Activated CD4-positive, alpha-beta T cell treated with anti-CD3 and anti-CD28 coated beads for 48 hours (primary cell): ENCODE data around the gene VSIG2.
"Not testable (repeated sequence)": the region's sequence is repeated elsewhere in the genome, so short reads cannot be mapped to it uniquely, and the experiment has no call there.

Source experiments
- DNase-seq: peaks from one replicate; pipeline ENCODE4 v3.0.0-alpha.2; 2020

VSIG2 gene, protein sequence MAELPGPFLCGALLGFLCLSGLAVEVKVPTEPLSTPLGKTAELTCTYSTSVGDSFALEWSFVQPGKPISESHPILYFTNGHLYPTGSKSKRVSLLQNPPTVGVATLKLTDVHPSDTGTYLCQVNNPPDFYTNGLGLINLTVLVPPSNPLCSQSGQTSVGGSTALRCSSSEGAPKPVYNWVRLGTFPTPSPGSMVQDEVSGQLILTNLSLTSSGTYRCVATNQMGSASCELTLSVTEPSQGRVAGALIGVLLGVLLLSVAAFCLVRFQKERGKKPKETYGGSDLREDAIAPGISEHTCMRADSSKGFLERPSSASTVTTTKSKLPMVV

DNA sequence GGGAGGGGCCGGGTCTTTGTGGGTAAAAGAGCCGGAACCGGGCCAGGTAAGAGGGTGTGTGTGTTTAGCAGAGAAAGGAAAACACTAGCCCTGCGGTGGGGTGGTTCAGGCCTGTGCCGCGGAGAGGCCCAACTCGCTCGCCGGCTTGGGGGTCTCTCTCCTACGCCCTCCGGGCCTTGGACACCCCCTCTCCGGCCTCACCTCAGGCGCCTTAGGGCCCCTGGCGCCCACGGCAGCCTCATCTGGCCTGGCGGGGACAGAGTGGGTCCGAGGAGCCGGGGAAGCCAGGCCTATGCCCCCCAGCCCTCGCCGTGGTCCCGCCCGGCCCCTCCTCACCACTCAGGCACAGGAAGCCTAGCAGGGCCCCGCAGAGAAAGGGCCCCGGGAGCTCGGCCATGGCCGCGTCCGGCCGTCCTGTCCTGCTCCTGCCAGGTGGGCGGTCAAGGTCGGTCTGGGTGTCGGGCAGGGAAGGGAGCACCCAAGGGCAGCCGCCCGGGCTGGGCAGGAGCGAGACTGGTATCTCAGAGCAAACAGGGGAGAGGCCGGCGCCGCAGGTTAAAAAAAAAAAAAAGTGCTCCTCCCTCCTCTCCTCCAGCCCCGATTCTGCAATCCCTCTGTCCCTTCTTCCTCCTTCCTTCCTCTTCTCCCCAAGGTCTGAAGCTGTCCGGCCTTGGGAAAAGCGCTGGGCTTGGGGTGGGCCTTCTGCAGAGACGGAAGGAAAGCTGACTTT lies at the start of gene VSIG2:
Gene VSIG2 (minus strand): TSS at position 515 of the 730 bp plus-strand sequence. CDS start 118 bp downstream, at position 397.
- DNase-seq = no peak

DNA sequence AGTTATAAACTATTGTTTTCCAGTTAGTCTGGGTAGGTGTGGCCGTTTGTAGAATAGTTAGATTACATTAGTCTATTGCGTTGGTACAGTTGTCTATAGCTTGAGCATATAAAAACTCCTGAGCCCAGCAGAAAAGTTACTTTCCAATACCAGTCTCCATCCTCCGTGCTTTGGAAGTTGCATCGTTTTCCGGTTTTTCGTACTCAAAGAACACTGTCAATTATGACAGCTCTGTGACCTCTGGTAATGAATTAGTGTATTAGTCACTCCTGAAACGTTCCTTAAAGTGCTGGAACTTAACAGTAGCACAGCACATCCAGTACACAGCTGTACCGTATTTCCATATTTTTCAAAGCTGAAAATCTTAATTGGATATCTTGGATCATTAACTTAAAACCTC lies 49.0 kb upstream of the VSIG2 start:
- DNase-seq = peak; percentile 11

DNA sequence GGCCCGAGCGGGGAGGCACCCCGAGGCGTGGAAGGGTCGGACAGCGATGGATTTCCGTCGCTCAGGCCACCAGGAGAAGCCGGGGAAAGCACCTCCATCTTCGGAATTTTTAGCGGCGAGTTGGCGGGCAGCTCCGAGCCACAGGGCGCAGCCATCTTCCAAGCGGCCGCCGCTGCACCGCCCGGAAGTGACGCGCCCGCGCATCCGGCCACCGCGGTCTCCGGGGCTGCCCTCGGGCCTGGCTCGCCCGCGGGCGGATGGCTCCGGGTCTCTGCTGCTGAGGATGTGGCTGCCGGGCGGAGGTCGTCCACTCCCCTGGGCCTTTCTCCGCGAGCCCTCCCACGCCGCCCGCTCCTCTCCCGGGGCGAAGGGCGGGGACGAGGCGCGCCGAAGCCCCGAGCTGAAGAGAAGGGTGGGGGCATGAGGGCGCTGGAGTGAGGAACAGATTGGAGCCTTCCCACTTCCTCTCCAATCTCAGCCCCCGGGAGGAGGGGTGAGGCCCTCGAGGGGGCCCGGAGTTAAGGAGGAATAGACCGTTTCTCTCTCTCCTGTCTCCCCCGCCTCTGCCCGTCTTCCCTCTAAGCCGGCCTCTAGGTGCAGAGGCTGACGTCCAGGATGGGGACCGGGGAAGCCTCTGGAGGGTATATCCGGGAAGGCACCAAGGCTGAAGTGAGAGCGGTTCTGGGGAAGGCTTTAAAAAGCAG lies 48.3 kb upstream of the VSIG2 start, which contains the start of gene MSANTD2:
Gene MSANTD2 (minus strand): TSS at position 181 of the 704 bp plus-strand sequence. CDS start 26 bp downstream, at position 155.
- DNase-seq = peak; percentile 83

DNA sequence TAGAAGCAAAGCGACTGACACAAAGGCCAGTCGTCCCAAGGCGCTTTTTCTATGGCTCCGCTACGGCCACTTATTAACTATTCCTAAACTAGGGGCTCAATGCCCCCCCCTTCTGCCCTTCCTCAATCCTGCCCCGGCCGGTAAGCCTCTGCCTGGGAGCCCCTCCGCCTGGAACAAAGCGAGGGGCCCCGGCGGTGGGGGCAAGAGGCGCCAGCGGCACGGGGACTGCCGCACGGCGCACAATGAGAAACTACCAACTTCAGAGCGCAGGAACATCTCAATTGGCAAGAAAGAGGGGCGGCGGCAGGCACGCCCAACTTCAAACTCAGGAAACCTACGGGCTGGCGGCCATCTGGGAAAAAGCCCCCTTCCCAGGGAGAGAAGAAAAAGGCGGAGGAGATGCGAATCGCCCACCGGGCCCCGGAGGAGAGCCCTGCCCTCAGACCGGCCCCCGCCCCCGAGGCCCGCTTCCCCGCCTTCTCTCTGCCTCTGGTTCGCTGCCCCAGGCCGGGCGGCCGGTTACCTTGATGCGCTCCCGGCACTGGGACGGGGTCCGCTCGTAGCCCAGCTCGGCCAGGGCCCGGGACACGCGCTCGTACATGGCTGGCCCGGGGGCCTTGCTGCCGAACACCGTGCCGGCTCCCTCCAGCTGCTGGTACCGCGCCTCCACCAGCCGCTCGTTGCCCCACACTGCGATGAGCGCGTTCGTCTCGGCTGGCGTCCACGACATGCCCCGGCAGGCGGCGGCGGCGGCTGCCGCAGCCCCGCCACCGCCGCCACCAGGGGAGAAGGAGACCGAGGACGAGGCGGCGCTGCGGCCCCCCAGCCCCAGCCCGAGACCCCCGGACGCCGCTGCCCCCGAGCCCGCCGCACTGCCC lies 47.5 kb upstream of the VSIG2 start:
- DNase-seq = peak; percentile 47

DNA sequence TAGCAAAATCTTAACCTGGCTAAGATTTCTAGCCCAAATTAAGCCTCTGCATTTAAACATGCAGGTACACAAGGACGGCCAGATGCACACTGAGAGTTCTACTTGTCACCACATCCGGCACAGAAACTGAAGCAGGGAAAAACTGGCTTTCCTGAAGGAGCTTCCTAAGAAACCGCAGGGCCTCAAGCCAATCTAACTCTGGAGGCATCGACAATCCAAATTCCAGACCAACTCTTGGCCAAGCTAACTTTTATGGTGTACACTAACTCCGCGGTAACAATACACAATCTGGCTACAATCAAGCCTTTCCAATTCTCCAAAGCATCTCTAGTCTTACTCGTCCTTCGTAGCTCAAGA lies 46.9 kb upstream of the VSIG2 start:
- DNase-seq = no peak

DNA sequence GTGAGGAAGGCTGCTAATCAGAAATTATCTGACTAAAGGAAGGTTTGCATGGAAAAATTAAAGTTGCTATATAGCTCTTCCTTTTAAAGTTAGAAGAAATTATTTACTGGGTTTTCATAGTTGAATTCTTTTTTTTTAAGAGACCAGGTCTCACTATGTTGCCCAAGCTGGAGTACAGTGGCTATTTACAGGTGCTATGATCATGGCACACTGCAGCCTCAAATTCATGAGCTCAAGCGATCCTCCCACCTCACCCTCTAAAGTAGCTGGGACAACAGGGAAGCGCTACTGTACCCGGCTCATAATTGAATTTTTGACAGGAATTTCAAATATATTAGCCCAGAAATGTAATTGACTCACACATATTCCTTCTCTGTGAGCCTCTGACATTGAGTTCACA lies 44.3 kb upstream of the VSIG2 start:
- DNase-seq = no peak

DNA sequence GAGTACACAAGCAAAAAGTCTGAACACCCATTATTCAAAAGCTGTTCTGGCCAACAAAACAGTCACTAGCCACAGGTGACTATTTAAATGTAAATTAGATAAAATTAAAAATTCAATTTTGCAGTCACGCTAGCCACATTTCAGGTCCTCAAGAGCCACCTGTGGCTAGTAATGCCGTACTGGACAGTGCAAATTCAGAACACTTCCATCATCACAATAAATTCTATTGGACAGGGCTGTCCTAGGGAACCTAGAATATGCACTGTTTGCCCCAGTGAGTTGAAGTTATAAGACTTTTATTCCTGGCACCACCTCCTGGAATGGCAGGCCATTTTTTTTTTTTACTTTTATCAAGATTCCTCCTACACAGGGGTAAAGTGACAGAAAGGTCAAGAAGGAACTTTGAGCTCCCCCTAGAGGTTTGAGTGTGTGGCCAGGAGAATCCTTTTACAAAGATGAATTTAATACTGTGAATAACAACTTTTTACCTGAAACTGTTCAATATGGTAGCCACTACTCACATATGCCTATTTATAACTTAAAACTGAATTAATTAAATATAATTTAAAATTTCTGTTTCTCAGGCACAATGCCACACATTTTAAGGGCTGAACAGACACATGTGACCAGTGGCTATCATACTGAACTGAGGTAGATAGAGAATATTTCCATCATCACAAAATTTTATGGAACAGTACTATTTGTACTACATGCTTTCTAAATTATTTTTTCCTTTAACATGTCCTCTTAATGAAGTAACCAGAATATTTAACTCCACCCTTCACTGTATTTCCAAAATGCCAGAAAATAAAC lies 41.6 kb upstream of the VSIG2 start:
- peak; percentile 14 for DNase-seq

DNA sequence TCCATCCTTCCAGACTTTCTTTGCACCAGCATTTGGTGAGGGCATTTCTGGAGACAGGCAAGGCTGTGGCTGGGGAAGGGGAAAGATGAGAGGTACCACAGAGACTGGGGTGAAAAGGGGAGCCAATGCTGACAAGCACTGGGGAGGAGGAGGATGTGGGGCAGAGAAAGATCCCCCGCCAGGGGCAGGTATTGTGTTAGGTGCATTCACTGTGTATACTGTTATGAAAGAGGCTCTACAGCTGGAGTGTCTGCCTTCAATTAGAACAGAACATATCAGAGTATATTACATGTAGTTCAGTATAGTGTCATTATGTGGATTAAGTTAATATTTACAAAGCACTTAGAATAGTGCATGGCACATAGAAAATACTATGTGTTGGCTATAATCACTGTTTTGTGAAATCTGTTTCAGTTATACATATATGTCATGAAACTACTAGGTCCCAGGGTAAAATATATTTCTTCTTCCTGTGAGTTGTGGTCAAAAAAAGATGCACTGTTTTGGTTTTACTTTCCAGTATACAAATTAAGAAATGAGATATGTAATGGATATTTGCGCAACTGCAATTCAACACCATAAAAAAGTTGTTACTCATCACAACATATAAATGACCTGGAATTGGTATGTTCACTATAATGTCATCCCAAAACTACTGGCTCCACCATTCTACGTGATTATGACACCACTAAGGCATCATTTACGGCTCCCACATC lies 39.7 kb upstream of the VSIG2 start:
- no peak for DNase-seq

DNA sequence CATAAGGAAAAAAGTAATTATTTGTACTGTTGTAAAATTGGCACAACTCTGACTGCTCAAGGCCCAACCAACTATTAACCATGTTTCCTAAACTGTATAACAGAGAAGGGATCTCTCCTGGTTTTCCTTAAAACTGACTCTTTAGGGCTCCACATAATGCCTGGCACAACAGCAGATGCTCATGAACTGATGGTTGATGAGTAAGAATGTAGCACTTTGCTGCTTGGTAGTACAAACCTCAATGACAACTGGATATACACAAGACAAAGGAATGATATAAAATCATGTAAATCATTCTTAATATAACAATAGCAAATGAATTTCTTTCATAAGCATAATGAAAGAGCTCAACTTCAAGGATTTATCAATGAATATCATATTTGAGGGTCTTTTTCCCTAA lies 36.5 kb upstream of the VSIG2 start:
- DNase-seq = no peak

DNA sequence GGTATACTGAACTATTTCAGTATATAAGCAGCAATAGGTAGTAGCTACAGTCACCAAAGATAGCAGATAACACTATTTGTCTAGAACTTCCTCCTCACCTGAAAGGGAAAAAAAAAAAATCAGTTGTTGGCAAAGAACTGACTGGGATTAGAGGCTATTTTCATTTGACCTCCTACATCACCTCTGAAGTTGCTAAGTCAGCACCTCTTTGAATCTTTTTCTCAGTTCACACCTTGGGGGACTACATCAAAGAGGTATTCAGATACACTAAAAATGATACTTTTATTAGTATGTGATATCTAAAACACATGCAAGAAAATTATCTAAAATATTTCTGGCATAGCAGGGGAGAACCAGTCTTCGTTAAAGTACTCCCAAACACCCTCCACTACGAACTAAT lies 32.0 kb upstream of the VSIG2 start:
- DNase-seq = no peak

DNA sequence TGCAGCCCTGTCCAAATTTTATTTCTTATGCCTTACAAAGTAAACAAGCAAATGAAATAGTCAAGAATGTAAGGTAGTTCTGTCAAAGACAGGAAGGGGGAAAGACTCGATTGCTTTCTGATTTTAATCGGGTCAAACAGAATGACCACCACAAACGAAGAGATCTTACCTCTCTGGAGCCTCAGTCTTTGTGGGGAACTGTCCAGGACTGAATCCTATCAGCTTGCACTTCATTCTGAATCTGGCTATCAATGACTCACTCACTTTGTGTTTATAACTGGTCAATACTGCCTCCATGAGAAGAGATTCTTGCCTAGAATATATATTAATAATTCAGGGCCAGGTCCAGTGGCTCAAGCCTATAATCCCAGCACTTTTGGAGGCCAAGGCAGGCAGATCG lies 30.9 kb upstream of the VSIG2 start:
- no peak for DNase-seq

DNA sequence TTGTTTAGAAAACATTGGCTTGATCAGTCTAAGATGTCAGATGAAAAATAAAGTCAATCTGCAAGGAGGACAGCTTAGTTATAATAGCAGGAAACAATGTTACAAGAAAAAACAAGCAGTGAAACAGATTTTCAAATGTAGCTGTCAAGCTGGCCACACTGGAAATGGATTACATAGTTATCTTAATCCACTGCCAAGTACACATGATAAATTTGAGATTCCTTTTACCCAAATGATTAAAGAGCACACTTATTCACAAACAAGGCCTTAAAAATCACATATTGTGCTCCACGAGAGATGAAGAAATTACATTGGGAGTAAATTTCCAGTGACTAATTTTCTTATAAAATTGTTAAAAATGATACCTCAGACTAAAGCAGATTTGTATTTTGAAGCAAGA lies 27.5 kb upstream of the VSIG2 start:
- DNase-seq = no peak

DNA sequence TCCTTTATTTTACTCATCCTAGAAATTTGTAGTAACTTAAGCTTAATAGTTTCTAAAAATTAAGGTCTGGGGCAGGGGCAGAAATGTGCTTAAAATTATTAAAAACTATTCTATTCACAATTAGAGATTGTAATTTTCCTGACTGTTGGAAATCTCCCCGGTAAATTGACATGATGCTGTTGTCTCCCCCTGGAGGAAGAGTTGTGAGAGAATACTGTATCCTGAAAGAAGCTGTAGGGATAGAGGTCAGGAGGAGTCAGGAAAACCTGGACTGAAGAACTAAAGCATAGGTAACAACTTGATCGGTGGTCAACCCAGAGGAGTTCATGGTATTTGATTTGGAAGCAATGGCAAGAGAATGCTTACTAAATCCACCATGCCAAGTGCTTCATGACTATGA lies 26.2 kb upstream of the VSIG2 start:
- no peak for DNase-seq

DNA sequence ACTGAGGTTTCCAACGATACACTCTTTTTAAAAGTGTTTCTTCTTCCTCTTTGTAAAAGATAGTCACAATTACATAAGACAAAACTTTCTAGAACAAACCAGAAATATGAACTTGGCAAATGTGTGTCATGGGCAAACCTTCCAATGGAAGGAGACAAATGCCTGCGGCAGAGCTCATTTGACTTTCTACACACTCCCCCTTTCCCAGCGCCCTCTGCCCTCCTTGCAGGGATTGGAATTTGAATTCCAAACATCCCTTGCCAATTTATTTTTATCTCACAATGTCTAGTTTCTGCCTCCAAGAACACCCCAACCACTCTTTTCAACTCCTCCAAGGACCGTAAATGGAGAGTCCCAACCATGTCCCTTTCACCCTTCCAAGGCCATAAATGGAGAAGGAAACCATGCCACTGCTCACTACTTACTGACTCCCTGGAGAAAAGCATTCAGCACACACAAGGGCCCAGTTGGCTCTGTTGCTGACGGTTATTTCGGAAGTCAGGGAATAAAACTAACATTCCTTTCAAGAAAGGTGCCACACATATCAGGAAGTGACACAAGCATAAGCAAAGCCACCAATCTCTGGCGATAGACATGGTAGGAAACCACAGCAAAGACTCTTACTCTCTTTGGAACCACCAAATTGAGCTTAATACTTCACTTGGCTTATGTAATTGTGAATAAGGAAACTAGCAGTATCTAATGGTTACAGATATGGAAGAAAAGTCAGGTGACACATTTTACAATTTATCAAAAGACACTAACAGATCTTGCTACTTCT lies 25.0 kb upstream of the VSIG2 start:
- DNase-seq = no peak

DNA sequence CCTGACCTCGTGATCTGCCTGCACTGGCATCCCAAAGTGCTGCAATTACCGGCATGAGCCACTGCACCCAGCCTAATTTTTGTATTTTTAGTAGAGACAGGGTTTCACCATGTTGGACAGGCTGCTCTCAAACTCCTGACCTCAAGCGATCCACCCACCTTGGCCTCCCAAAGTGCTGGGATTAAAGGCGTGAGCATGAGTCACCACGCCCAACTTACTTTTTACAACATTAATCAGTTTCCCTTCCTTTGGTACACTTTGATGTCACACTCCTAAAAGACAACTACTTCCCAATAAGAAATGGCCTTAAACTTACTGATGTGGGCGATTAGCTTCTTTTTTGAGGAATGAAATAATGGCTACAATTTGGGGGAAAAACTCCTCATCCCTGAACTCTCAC lies 18.9 kb upstream of the VSIG2 start:
- DNase-seq = not testable (repeated sequence)

DNA sequence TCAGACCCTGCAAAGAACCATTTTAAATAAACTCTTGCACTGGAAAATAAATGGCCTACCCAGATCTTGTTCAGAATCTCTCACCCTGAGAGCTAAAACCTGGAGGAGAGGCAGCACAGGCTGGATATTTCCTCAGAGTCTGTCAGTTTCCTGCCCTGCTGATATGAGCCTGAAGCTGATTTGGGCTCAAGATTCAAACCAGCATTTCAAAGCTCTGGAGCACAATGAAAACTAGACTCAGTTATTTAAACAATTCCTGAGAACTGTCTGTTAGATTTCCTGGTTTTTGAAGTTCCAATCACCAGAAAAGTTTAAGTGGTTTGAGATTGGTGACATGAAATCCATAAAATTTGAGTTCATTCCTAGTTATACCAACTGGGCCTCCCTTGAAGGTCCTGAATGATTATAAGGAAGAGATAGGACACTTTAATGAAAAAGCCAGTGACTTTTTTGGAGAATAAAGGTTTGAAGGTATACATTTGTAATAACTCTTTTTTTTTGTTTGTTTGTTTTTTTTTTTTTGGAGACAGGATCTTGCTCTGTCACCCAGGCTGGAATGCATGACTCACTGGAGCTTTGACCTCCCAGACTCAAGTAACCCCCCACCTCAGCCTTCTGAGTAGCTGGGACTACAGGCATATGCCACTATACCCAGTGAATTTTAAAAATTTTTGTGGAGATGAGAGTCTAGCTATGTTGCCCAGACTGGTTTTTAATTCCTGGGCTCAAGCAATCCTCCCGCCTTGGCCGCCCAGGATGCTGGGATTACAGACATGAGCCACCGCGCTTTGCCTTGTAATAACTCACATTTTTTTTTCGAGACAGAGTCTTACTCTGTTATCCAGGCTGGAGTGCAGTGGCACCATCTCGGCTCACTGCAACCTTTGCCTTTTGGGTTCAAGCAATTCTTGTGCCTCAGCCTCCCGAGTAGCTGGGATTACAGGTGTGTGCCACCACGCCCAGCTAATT lies 18.0 kb upstream of the VSIG2 start:
- no peak for DNase-seq

DNA sequence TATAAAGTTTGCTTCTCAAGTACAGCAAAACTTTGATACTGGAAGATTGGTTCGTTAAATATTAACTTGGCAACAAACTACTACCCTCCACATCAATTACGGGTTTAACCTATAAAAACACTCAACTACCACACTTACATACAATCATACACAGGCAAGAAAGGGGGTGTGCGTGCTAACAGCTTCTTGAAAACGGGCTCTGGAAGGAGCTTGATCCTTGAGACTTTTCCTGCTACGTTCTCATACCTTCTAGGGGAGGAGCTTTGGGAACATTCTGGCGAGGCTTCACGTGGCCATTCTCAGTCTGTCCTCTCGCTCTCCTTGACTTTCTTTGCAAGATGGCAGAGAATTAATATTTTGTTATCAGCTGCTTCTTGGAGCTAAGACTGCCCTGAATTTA lies 16.9 kb upstream of the VSIG2 start:
- no peak for DNase-seq

DNA sequence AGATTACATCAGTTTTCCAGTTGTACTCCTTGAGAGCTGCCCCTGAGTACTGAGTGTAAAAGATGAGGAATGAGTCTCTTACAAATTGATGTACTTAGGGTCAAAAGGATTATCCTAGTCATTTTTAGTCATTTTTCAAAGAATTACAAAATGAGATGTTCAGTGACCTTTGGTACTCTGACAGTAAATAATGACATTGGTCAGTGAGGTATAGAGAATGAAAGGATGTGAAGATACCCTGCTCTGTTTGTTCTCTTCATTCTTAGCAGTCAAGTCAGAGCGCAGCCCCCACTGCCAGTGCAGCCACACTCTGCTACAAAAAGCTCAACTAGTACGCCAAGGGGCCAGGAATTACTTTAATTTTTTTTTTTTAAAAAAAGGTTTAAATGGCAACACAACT lies 14.1 kb upstream of the VSIG2 start:
- DNase-seq = no peak
